ENCODE data around the gene PDGFD. TPM values are rescaled to one million over a fixed set of nuclear protein-coding genes. Genes with fewer than 3 reads are reported as not detected.

The PDGFD gene
- total RNA-seq, 1 donor from 2014 or later: 3.9 TPM

DNA sequence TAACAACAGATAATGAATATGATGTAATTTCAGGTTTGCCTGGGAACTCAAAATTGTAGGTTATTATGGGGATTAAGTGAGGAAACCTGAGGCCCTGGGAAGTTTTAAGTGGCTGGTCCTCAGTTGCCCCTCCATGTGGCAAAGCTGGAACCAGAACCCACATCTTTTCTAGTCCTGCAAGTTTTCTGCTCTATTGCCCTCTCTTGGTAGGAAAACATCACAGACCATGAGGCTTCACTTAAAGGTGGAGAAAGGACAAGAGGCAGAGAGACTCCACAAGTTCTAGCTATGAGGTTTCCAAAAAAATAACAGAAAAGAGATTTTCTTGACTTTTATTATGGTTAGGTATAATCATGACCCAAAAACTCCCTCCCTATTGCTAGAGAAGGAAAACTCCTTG lies 243.0 kb downstream of the PDGFD start:
- Histone ChIP-seq H3K27me3 (ENCODE audit: low read depth) (no peaks in the 10 kb centered on the region), H3K9me3 (no peaks in the 10 kb centered on the region), H3K4me1 (no peaks in the 10 kb centered on the region), H3K27ac (no peak overlapping the region), H3K36me3 (no peaks in the 10 kb centered on the region), H3K4me3 (no peak overlapping the region)
- ATAC-seq (no peak), DNase-seq (no peak)
- TF ChIP-seq, protein P1, sequence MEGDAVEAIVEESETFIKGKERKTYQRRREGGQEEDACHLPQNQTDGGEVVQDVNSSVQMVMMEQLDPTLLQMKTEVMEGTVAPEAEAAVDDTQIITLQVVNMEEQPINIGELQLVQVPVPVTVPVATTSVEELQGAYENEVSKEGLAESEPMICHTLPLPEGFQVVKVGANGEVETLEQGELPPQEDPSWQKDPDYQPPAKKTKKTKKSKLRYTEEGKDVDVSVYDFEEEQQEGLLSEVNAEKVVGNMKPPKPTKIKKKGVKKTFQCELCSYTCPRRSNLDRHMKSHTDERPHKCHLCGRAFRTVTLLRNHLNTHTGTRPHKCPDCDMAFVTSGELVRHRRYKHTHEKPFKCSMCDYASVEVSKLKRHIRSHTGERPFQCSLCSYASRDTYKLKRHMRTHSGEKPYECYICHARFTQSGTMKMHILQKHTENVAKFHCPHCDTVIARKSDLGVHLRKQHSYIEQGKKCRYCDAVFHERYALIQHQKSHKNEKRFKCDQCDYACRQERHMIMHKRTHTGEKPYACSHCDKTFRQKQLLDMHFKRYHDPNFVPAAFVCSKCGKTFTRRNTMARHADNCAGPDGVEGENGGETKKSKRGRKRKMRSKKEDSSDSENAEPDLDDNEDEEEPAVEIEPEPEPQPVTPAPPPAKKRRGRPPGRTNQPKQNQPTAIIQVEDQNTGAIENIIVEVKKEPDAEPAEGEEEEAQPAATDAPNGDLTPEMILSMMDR (IDR thresholded peaks at IDR 0.05): no peak
- intact Hi-C loops (cut with DNase I): no loop called here

DNA sequence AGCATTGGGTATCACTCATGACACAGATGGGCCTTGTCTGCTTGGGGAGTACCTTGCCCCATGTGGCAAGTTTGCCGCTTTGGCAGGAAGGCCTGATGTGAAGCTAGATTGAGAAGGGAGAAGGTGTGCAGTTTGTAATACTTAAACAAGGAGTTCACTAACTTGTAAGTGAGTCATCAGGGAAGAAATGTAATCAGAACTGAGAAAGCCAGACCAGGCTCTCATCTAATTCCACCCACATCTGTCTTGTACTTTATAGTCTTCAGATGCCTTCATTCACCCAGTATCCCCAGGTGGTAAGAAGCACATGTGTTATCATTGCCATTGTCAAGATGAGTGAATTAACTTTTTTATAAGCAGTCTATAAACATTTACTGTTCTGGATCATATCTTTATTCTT lies 243.5 kb downstream of the PDGFD start:
- DNase-seq (no peak), ATAC-seq (no peak)
- no peaks in the 10 kb centered on the region for H3K27me3 ChIP-seq (ENCODE audit: low read depth)
- peaks cover 2% of the 10 kb centered on the region for H3K9me3 ChIP-seq
- TF ChIP-seq, protein P1 (IDR thresholded peaks at IDR 0.05): no peak
- H3K27ac ChIP-seq: no peak overlapping the region
- no peak overlapping the region for H3K4me3 ChIP-seq
- intact Hi-C loops (cut with DNase I): no loop called here
- no peaks in the 10 kb centered on the region for H3K4me1 ChIP-seq
- H3K36me3 ChIP-seq: no peaks in the 10 kb centered on the region

DNA sequence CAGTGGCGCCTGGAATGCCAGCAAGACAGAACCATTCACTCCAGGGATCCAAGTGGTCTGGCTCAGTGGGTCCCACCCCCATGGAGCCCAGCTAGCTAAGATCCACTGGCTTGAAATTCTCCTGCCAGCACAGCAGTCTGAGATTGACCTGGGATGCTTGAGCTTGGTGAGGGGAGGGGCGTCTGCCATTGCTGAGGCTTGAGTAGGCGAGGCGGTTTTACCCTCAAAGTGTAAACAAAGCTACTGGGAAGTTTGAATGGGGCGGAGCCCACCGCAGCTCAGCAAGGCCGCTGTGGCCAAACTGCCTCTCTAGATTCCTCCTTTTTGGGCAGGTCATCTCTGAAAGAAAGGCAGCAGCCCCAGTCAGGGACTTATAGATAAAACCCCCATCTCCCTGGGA lies 253.2 kb downstream of the PDGFD start:
- peaks cover 10% of the 10 kb centered on the region for H3K9me3 ChIP-seq
- H3K27ac ChIP-seq: no peak overlapping the region
- no peaks in the 10 kb centered on the region for H3K27me3 ChIP-seq (ENCODE audit: low read depth)
- no peaks in the 10 kb centered on the region for H3K36me3 ChIP-seq
- no peak for DNase-seq
- intact Hi-C loops (cut with DNase I): no loop called here
- no peak overlapping the region for H3K4me3 ChIP-seq
- ATAC-seq: no peak
- H3K4me1 ChIP-seq: peaks cover 9% of the 10 kb centered on the region
- TF ChIP-seq, protein P1 (IDR thresholded peaks at IDR 0.05): no peak

DNA sequence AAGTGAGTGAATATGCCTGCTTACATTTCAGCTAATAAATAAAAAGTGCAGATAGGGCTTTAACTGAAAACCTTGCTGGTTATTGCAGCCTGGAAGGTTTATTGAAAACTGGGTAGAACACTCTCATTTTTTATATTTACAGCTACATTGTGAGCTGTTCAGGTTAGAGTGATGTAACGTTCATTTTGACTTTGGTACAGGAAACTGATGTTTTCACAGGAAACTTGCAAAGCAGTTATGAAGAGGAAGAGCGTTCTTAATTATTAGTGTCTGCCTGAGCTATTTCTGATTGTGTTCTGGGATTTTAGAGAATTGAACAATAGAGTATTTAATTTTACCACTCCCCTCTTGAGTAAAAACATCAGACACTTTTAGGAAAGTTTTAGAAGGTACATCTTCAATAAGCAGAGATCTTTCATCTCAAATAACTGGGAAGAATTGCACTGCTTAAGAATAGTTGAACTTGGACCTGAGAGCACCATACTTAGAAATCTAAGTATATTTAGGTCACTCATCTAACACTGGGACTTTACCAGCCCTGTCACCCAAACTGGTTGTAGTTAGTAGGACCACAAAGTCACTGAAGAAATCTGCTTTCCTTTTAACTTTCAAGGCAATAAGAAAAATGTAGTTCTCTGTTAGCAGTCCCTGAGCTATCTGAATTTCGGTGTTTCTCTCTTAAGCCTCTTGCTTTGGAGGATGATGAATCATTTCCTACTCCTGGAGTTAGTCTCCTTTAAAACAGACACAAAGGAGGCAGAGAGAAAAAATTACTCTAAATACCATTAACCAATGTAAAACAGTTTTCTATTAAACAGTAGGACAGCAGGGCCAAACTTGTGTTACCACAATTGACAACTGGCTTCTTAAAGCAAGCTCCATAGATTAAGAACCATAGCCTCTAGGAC lies 256.1 kb downstream of the PDGFD start:
- TF ChIP-seq, protein P1 (IDR thresholded peaks at IDR 0.05): no peak
- Histone ChIP-seq H3K27ac (no peak overlapping the region), H3K27me3 (ENCODE audit: low read depth) (no peaks in the 10 kb centered on the region), H3K4me3 (no peak overlapping the region), H3K36me3 (no peaks in the 10 kb centered on the region), H3K9me3 (peaks cover 6% of the 10 kb centered on the region), H3K4me1 (peaks cover 9% of the 10 kb centered on the region)
- ATAC-seq: no peak
- intact Hi-C loops (cut with DNase I): no loop called here
- DNase-seq: no peak

DNA sequence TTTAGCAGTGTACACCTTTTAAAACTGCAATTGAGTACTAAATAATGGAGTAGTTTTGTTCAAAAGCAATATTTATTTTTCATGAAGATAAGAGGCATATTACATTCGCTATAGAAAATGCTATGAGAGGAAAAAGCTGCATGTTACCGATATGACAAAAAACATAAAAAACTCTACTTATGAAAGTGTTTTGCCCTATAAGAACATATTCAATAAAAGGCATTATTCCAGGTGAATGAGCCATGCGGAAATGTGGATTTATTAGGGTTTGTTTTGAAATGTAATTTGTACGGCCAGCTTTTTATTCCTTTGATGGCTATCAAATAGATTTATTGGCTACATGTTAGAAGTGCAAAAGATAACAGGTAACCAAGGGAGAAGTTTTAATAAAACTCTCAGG lies 256.8 kb downstream of the PDGFD start:
- H3K27ac ChIP-seq: no peak overlapping the region
- H3K36me3 ChIP-seq: no peaks in the 10 kb centered on the region
- TF ChIP-seq, protein P1 (IDR thresholded peaks at IDR 0.05): no peak
- peaks cover 9% of the 10 kb centered on the region for H3K4me1 ChIP-seq
- DNase-seq (no peak), ATAC-seq (no peak)
- H3K9me3 ChIP-seq: peaks cover under 1% of the 10 kb centered on the region
- intact Hi-C loops (cut with DNase I): no loop called here
- no peaks in the 10 kb centered on the region for H3K27me3 ChIP-seq (ENCODE audit: low read depth)
- H3K4me3 ChIP-seq: no peak overlapping the region

Data from lower lobe of right lung (tissue), 2 donors.